Retinal pigment epithelial cell (primary cell): ENCODE data around the gene NEURL1.

Experiments used
- DNase-seq: peaks from one replicate; pipeline ENCODE4 v3.0.0-alpha.2; 2010; ENCODE audit warnings: low read depth
- H3K4me3 ChIP-seq: 2 replicates; pipeline ENCODE4 v1.5.1; 2011; ENCODE audit warnings: mild to moderate bottlenecking, low read length, control low read depth, moderate library complexity
- CTCF ChIP-seq: conservative IDR thresholded peaks from 2 replicates; pipeline ENCODE4 v1.5.1; 2011; ENCODE audit warnings: low read depth, low read length, control low read depth, inconsistent platforms

Gene NEURL1

GRCh38 chr10:103548006-103548405 is 54.5 kb downstream of the NEURL1 start:
- DNase-seq: no peak
- TF ChIP-seq CTCF: no peak
- H3K4me3 ChIP-seq: no peak overlapping the region

- DNase-seq: no peak
- no peak overlapping the region for H3K4me3 ChIP-seq
- no peak for TF ChIP-seq CTCF
Measured at GRCh38 chr10:103548581-103549348, 55.3 kb downstream of the NEURL1 start.

GRCh38 chr10:103549349-103549685 is 55.8 kb downstream of the NEURL1 start:
- H3K4me3 ChIP-seq: no peak overlapping the region
- no peak for DNase-seq
- no peak for TF ChIP-seq CTCF

GRCh38 chr10:103550229-103550628 is 56.7 kb downstream of the NEURL1 start:
- no peak overlapping the region for H3K4me3 ChIP-seq
- DNase-seq: no peak
- TF ChIP-seq CTCF: no peak

- H3K4me3 ChIP-seq: no peak overlapping the region
- DNase-seq: no peak
- TF ChIP-seq CTCF: no peak
Measured at GRCh38 chr10:103551619-103552602, 58.4 kb downstream of the NEURL1 start.

GRCh38 chr10:103552856-103553742 is 59.6 kb downstream of the NEURL1 start:
- no peak for DNase-seq
- H3K4me3 ChIP-seq: no peak overlapping the region
- TF ChIP-seq CTCF: no peak
